ENCODE measurements around the gene ARHGAP8.

GRCh38 chr22:44804327-44804726 is 52.0 kb downstream of the ARHGAP8 start:
- TF ChIP-seq CTCF (IDR thresholded peaks at IDR 0.05) (no peak), POLR2AphosphoS5 (IDR thresholded peaks at IDR 0.05) (no peak), EP300 (IDR thresholded peaks at IDR 0.05) (no peak), POLR2A (IDR thresholded peaks at IDR 0.05) (no peak)
